Measurements from ENCODE around the gene DSCAML1. TPM values are rescaled to one million over a fixed set of nuclear protein-coding genes. Genes with fewer than 3 reads are reported as not detected.

The DSCAML1 gene
- total and polyA plus RNA-seq, 2 experiments from 2014 or later = not detected

DNA sequence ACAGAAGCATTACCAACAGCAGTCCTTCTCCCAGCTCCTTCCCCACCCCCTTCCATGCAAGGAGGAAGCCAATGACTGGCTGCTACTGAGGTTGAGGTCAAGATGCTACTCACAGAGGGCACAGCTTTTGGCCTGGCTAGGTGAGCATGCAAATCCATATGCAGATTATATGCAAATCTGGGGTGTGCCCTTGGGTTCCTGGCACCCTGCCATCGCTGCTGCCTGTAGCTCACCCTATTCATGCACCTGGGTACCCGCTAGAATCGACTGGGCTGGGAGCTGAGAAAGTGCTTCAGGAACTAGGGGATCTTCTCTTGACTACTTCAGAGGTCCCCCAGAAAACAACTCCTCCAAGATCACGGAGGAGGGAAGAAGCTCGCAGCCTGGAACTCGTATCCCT is 4.0 kb downstream of the DSCAML1 start:
- H3K79me2 ChIP-seq (ENCODE audit: insufficient read depth) = no peaks in the 10 kb centered on the region
- in situ Hi-C loops (cut with MboI) = no loop called here
- no peaks in the 10 kb centered on the region for H3K9me3 ChIP-seq (ENCODE audit: low read depth)
- no peak overlapping the region for H3K9ac ChIP-seq
- no peaks in the 10 kb centered on the region for H3K36me3 ChIP-seq (ENCODE audit: low read depth)
- no peak overlapping the region for H2AFZ ChIP-seq
- no peak overlapping the region for H3K4me3 ChIP-seq
- H3K27ac ChIP-seq = no peak overlapping the region
- 71 to 74% methylated on average over 6 of the region's 6 CpGs for whole genome bisulfite sequencing, 2 experiments (ENCODE audit: low coverage in 1 of 2, low lambda C conversion rate in 2 of 2, missing lambda C conversion rate in 2 of 2)
- H3K27me3 ChIP-seq (replicated peaks; ENCODE audit: insufficient read depth) = peaks cover 36% of the 10 kb centered on the region
- no peak for TF ChIP-seq EZH2phosphoT487 (IDR thresholded peaks at IDR 0.05; ENCODE audit: insufficient read depth, low read depth)
- no peak for TF ChIP-seq EZH2 (IDR thresholded peaks at IDR 0.05; ENCODE audit: insufficient read depth, poor library complexity, severe bottlenecking)
- no peaks in the 10 kb centered on the region for H3K4me1 ChIP-seq (ENCODE audit: insufficient read depth)
- no peak for DNase-seq
- H3K9me2 ChIP-seq (ENCODE audit: insufficient read depth) = no peaks in the 10 kb centered on the region
- no peak overlapping the region for H3K4me2 ChIP-seq (ENCODE audit: unreplicated experiment)
- H3F3A ChIP-seq (ENCODE audit: insufficient read depth) = no peaks in the 10 kb centered on the region
- H4K20me1 ChIP-seq (ENCODE audit: insufficient read depth) = no peaks in the 10 kb centered on the region

DNA sequence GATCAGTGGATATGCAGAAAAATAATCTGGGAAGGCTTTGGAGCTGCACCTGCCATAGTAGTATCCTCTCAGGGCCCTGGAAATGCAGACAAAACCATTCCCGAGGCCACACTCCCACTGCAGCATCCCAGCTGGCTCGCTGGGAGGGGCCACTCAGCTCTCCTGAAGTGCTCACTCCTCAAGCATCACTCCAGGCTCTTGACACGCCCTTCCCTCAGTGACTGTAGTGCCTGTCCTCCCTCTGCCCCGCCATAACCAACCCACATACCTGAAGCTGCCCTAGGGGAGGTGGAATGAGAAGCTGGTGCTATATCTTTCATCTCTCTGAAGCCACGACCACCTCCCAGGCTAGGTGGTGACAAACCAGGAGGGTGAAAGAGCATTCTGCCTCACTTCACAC is 4.8 kb downstream of the DSCAML1 start:
- H4K20me1 ChIP-seq (ENCODE audit: insufficient read depth) = no peaks in the 10 kb centered on the region
- no peak overlapping the region for H3K4me3 ChIP-seq
- H3K9me2 ChIP-seq (ENCODE audit: insufficient read depth) = no peaks in the 10 kb centered on the region
- WGBS, 2 experiments (ENCODE audit: low coverage in 1 of 2, low lambda C conversion rate in 2 of 2, missing lambda C conversion rate in 2 of 2) = 32 to 33% methylated on average over 5 of the region's 5 CpGs
- TF ChIP-seq EZH2 (IDR thresholded peaks at IDR 0.05; ENCODE audit: insufficient read depth, poor library complexity, severe bottlenecking) (no peak), EZH2phosphoT487 (IDR thresholded peaks at IDR 0.05; ENCODE audit: insufficient read depth, low read depth) (no peak)
- no peak for DNase-seq
- no peaks in the 10 kb centered on the region for H3K36me3 ChIP-seq (ENCODE audit: low read depth)
- no peak overlapping the region for H3K9ac ChIP-seq
- H3K4me1 ChIP-seq (ENCODE audit: insufficient read depth) = no peaks in the 10 kb centered on the region
- H3K27me3 ChIP-seq (replicated peaks; ENCODE audit: insufficient read depth) = peaks cover 33% of the 10 kb centered on the region
- no peaks in the 10 kb centered on the region for H3K9me3 ChIP-seq (ENCODE audit: low read depth)
- no peaks in the 10 kb centered on the region for H3K79me2 ChIP-seq (ENCODE audit: insufficient read depth)
- no peak overlapping the region for H3K4me2 ChIP-seq (ENCODE audit: unreplicated experiment)
- H2AFZ ChIP-seq = no peak overlapping the region
- in situ Hi-C loops (cut with MboI) = no loop called here
- H3F3A ChIP-seq (ENCODE audit: insufficient read depth) = no peaks in the 10 kb centered on the region
- no peak overlapping the region for H3K27ac ChIP-seq

DNA sequence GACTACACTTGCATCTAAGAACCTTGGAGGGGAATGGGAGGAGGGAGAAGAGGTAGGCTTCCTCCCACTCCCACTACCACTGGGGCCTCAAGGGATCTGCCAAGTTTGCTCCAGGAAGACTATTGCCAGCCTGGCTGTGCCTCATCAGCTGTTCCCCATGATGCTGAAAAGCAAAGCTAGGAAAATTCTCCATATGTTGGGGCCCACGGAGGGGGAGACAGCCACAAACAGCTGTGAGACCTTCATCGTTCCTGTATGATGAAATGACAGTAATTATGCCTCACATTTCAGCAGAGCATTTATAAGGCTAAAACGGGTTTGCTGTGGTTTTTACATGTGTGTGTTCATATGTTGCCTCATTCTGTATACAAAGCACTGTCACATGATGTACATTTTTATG is 6.7 kb downstream of the DSCAML1 start:
- 21 to 22% methylated on average over 3 of the region's 3 CpGs for WGBS, 2 experiments (ENCODE audit: low coverage in 1 of 2, low lambda C conversion rate in 2 of 2, missing lambda C conversion rate in 2 of 2)
- Histone ChIP-seq H3K4me3 (no peak overlapping the region), H3K4me1 (ENCODE audit: insufficient read depth) (no peaks in the 10 kb centered on the region), H3K27ac (no peak overlapping the region), H3K9me2 (ENCODE audit: insufficient read depth) (no peaks in the 10 kb centered on the region), H3F3A (ENCODE audit: insufficient read depth) (no peaks in the 10 kb centered on the region), H3K4me2 (ENCODE audit: unreplicated experiment) (no peak overlapping the region), H4K20me1 (ENCODE audit: insufficient read depth) (no peaks in the 10 kb centered on the region), H3K36me3 (ENCODE audit: low read depth) (no peaks in the 10 kb centered on the region), H3K27me3 (replicated peaks; ENCODE audit: insufficient read depth) (peaks cover 20% of the 10 kb centered on the region; the same call in 1 of the 2 replicates), H3K9me3 (ENCODE audit: low read depth) (no peaks in the 10 kb centered on the region), H2AFZ (no peak overlapping the region), H3K79me2 (ENCODE audit: insufficient read depth) (no peaks in the 10 kb centered on the region), H3K9ac (no peak overlapping the region)
- TF ChIP-seq EZH2phosphoT487 (IDR thresholded peaks at IDR 0.05; ENCODE audit: insufficient read depth, low read depth) = no peak
- TF ChIP-seq EZH2 (IDR thresholded peaks at IDR 0.05; ENCODE audit: insufficient read depth, poor library complexity, severe bottlenecking) = no peak
- DNase-seq = no peak
- in situ Hi-C loops (cut with MboI) = no loop called here

DNA sequence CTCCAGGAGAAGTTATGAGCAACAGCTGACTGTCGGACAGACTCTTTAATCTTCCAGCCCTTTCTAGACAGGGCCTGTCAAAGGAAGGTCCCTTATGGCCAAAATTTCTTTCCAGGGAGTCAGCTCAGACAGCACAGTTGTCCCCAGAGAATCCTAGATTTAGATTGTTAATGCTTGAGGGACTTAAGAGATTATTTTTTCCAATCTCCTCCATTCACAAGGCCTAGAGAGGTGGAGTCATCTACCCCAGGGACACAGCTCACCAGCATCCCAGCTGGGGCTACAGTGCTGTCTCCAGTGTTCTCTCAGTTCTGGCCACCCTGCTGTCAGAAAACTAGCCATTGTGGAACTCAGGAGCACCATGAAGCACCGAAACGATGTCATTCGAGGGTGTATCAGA is 7.8 kb downstream of the DSCAML1 start:
- in situ Hi-C loops (cut with MboI) = no loop called here
- Histone ChIP-seq H3K79me2 (ENCODE audit: insufficient read depth) (no peaks in the 10 kb centered on the region), H4K20me1 (ENCODE audit: insufficient read depth) (no peaks in the 10 kb centered on the region), H3K4me3 (no peak overlapping the region), H3K4me2 (ENCODE audit: unreplicated experiment) (no peak overlapping the region), H3K36me3 (ENCODE audit: low read depth) (no peaks in the 10 kb centered on the region), H3K9me2 (ENCODE audit: insufficient read depth) (no peaks in the 10 kb centered on the region), H3K4me1 (ENCODE audit: insufficient read depth) (no peaks in the 10 kb centered on the region), H2AFZ (no peak overlapping the region), H3K9me3 (ENCODE audit: low read depth) (no peaks in the 10 kb centered on the region), H3K27me3 (replicated peaks; ENCODE audit: insufficient read depth) (peaks cover 14% of the 10 kb centered on the region; the same call in 1 of the 2 replicates), H3K9ac (no peak overlapping the region), H3F3A (ENCODE audit: insufficient read depth) (no peaks in the 10 kb centered on the region), H3K27ac (no peak overlapping the region)
- no peak for TF ChIP-seq EZH2 (IDR thresholded peaks at IDR 0.05; ENCODE audit: insufficient read depth, poor library complexity, severe bottlenecking)
- no peak for TF ChIP-seq EZH2phosphoT487 (IDR thresholded peaks at IDR 0.05; ENCODE audit: insufficient read depth, low read depth)
- no peak for DNase-seq
- WGBS, 2 experiments (ENCODE audit: low coverage in 1 of 2, low lambda C conversion rate in 2 of 2, missing lambda C conversion rate in 2 of 2) = 57 to 67% methylated on average over 4 of the region's 4 CpGs
